Measurements from ENCODE around the gene ARHGAP31. TPM values are rescaled to one million over a fixed set of nuclear protein-coding genes. Genes with fewer than 3 reads are reported as not detected.

Gene ARHGAP31
- total and polyA plus RNA-seq, 2 donors from 2014 or later = 3.2 to 28.7 TPM

DNA sequence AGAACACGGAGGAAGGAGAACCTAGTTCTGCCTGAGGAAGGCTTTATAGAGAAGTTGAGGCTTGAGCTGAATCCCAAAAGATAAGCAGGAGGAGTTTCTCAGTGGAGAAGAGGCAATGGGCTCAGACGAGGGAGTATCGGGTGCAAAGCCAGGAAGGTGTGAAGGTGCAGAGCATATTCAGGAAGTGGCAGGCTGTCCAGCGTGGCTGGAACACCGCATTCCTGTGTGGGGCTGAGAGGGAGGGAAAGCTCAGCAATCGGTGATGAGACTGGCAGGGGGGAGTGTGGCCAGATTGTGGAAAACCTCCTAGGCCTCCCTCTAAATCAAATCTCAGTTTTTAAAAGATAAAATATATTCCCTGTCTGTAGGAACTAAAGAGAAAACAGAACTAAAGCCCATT lies 63.0 kb downstream of the ARHGAP31 start:
- H3K4me1 ChIP-seq (ENCODE audit: control insufficient read depth in 2 of 3, insufficient read depth in 2 of 3, low read depth in 1 of 3, low read length in 3 of 3) = peaks cover 0 to 10% (median 4%) of the 10 kb centered on the region in 3 donors
- no peak for FAIRE-seq
- no peaks in the 10 kb centered on the region for H3K27me3 ChIP-seq (ENCODE audit: control insufficient read depth, insufficient read depth, low read length)
- H3K36me3 ChIP-seq (ENCODE audit: control insufficient read depth in 2 of 3, insufficient read depth in 3 of 3, low read length in 3 of 3) = no peaks in the 10 kb centered on the region
- intact Hi-C loops (cut with DNase I) = no loop called here
- peak overlapping the region in 1 of 3 donors; percentile 9 for H3K4me3 ChIP-seq (ENCODE audit: low read length in 3 of 3)
- no peak overlapping the region for H3K27ac ChIP-seq (ENCODE audit: low read depth in 2 of 2, low read length in 2 of 2)
- peak in 2 of 5 donors; percentile 37 for DNase-seq
- H3K9me3 ChIP-seq (ENCODE audit: control insufficient read depth in 2 of 3, insufficient read depth in 1 of 3, low read length in 3 of 3) = no peaks in the 10 kb centered on the region
- TF ChIP-seq, protein P1, sequence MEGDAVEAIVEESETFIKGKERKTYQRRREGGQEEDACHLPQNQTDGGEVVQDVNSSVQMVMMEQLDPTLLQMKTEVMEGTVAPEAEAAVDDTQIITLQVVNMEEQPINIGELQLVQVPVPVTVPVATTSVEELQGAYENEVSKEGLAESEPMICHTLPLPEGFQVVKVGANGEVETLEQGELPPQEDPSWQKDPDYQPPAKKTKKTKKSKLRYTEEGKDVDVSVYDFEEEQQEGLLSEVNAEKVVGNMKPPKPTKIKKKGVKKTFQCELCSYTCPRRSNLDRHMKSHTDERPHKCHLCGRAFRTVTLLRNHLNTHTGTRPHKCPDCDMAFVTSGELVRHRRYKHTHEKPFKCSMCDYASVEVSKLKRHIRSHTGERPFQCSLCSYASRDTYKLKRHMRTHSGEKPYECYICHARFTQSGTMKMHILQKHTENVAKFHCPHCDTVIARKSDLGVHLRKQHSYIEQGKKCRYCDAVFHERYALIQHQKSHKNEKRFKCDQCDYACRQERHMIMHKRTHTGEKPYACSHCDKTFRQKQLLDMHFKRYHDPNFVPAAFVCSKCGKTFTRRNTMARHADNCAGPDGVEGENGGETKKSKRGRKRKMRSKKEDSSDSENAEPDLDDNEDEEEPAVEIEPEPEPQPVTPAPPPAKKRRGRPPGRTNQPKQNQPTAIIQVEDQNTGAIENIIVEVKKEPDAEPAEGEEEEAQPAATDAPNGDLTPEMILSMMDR (IDR thresholded peaks at IDR 0.05; ENCODE audit: borderline replicate concordance, extremely low read depth, insufficient read depth) = no peak
- H3K9ac ChIP-seq (ENCODE audit: low read length in 3 of 3) = no peak overlapping the region

DNA sequence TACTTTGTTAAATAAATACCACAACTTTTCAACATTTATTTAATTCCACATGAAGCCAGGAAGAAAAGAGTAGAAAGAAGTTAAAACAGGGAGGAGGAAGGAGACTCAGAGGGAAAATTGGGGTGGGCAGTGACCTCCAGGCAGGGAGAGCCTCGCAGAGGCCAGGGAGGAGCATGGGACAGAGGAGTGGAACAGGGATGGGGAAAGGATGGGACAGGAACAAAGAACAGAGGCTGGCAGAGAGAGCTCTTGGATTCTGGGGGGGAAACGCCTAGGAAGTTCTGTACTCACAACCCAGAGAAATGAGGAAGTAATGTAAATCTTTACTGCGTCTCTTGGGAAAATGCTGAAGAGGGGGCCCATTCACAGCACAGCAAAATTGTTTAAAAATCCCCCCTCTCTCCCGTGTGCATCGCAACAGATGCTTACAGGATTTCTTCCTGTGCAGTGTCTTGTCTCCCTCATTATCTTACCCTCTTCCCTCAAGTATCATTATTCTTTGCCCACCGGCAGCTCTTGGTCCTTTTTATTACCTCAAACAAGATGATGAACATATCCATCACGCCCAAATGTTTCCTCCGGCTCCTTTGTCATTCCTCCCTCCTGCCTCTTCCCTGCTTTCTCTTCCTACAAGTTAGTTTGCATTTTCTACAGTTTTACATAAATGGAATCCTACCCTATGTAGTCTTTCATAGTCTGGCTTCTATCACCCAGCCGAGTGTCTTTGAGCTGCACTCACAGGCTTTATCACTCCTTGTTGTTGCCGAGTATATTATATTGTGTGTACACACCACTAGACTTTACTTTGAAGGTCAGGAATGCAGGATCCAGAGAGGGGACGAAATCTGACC lies 65.5 kb downstream of the ARHGAP31 start:
- no peak for FAIRE-seq
- intact Hi-C loops (cut with DNase I) = no loop called here

DNA sequence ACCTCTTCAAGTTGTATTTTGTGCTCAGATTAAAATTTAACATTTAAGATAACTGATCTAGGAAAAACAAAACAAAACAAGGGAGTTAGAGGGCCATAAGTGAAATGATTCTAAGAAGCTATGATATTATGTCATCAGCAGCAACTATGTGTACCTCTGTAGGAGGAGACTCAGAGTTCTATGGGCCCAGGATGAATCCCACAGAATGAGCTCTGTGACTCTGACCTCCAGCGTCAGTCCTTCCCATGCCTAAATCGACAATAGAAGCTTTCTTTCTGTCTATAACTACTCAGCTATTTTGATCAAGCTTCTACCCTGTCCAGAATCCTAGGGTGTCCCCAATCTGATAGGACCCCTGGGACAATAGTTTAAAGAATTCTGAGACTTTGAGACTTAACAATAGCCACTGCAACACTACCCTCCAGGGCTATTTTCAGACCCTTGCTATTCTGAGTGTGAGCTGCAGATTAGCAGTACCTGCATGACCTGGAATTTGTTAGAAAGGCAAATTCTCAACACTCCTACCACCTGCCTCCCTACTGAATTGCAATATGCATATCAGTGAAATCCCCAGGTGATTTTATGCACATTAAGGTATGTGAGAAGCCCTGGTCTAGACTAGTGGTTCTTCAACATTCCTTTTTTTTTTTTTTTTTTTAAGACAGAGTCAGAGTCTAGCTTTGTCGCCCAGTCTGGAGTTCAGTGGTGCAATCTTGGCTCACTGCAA lies 66.7 kb downstream of the ARHGAP31 start:
- Histone ChIP-seq H3K9ac (ENCODE audit: low read length in 3 of 3) (no peak overlapping the region), H3K4me1 (ENCODE audit: control insufficient read depth in 2 of 3, insufficient read depth in 2 of 3, low read depth in 1 of 3, low read length in 3 of 3) (peaks cover 0 to 4% (median 4%) of the 10 kb centered on the region in 3 donors), H3K27me3 (ENCODE audit: control insufficient read depth, insufficient read depth, low read length) (no peaks in the 10 kb centered on the region), H3K4me3 (ENCODE audit: low read length in 3 of 3) (no peak overlapping the region), H3K36me3 (ENCODE audit: control insufficient read depth in 2 of 3, insufficient read depth in 3 of 3, low read length in 3 of 3) (no peaks in the 10 kb centered on the region), H3K27ac (ENCODE audit: low read depth in 2 of 2, low read length in 2 of 2) (no peak overlapping the region), H3K9me3 (ENCODE audit: control insufficient read depth in 2 of 3, insufficient read depth in 1 of 3, low read length in 3 of 3) (no peaks in the 10 kb centered on the region)
- TF ChIP-seq, protein P1 (IDR thresholded peaks at IDR 0.05; ENCODE audit: borderline replicate concordance, extremely low read depth, insufficient read depth) = no peak
- FAIRE-seq (no peak), DNase-seq (peak in 1 of 5 donors; percentile 23)
- intact Hi-C loops (cut with DNase I) = no loop called here

More for the DNA sequence above, 65.5 kb downstream of the ARHGAP31 start:
- Histone ChIP-seq H3K27ac (ENCODE audit: low read depth in 2 of 2, low read length in 2 of 2) (no peak overlapping the region), H3K36me3 (ENCODE audit: control insufficient read depth in 2 of 3, insufficient read depth in 3 of 3, low read length in 3 of 3) (no peaks in the 10 kb centered on the region), H3K9ac (ENCODE audit: low read length in 3 of 3) (no peak overlapping the region), H3K4me1 (ENCODE audit: control insufficient read depth in 2 of 3, insufficient read depth in 2 of 3, low read depth in 1 of 3, low read length in 3 of 3) (peaks cover 0 to 4% (median 4%) of the 10 kb centered on the region in 3 donors), H3K9me3 (ENCODE audit: control insufficient read depth in 2 of 3, insufficient read depth in 1 of 3, low read length in 3 of 3) (no peaks in the 10 kb centered on the region), H3K27me3 (ENCODE audit: control insufficient read depth, insufficient read depth, low read length) (no peaks in the 10 kb centered on the region), H3K4me3 (ENCODE audit: low read length in 3 of 3) (no peak overlapping the region)
- peak in 1 of 5 donors; percentile 26 for DNase-seq
- TF ChIP-seq, protein P1 (IDR thresholded peaks at IDR 0.05; ENCODE audit: borderline replicate concordance, extremely low read depth, insufficient read depth) = no peak

Measured in kidney (tissue), 14 donors.